ENCODE results near the gene C11orf24. TPM values are rescaled to one million over a fixed set of nuclear protein-coding genes. Genes with fewer than 3 reads are reported as not detected.

Gene C11orf24
- total and polyA plus RNA-seq, 10 of the 15 experiments (the other 5 are each of a cell fraction or from before 2014, with no cell fraction given), result 4.3 to 104 (median 41.4) TPM

- TF ChIP-seq CTCF (IDR thresholded peaks at IDR 0.05 in 2 of 3, conservative IDR thresholded peaks at IDR 0.05 in 1 of 3; ENCODE audit: control insufficient read depth in 2 of 3, extremely low read depth in 1 of 3, insufficient read depth in 1 of 3, low read depth in 3 of 3, low read length in 3 of 3), result no peak
- TF ChIP-seq HDAC2 (IDR thresholded peaks at IDR 0.05), result no peak
- TF ChIP-seq RBBP5 (conservative IDR thresholded peaks at IDR 0.05), result no peak
- TF ChIP-seq ZNF384 (IDR thresholded peaks at IDR 0.05; ENCODE audit: borderline replicate concordance, low read depth, low read length), result no peak
- peak; percentile 32; the same call in 1 of the 2 replicates for TF ChIP-seq PKNOX1 (IDR thresholded peaks at IDR 0.05)
- no peak for TF ChIP-seq USF2 (IDR thresholded peaks at IDR 0.05; ENCODE audit: borderline replicate concordance, low read depth, low read length)
- no peak for TF ChIP-seq ATF3 (IDR thresholded peaks at IDR 0.05; ENCODE audit: borderline replicate concordance, extremely low read depth, low read depth, low read length)
- TF ChIP-seq WRNIP1 (IDR thresholded peaks at IDR 0.05; ENCODE audit: borderline replicate concordance, low read depth, low read length), result no peak
- no peak for TF ChIP-seq E2F4 (IDR thresholded peaks at IDR 0.05; ENCODE audit: low read depth, low read length)
- no peak for TF ChIP-seq ZNF24 (IDR thresholded peaks at IDR 0.05)
- no peak for TF ChIP-seq KDM1A (IDR thresholded peaks at IDR 0.05; ENCODE audit: borderline replicate concordance)
- TF ChIP-seq IKZF1 (conservative IDR thresholded peaks at IDR 0.05), result peak; percentile 85
- TF ChIP-seq SREBF2 (IDR thresholded peaks at IDR 0.05; ENCODE audit: low read length), result no peak
- no peak for TF ChIP-seq USF1 (IDR thresholded peaks at IDR 0.05; ENCODE audit: borderline replicate concordance, extremely low read length, insufficient read depth, low read depth, low read length)
- TF ChIP-seq NFYA (IDR thresholded peaks at IDR 0.05; ENCODE audit: borderline replicate concordance, low read depth, low read length), result no peak
- no peak for TF ChIP-seq MAX (IDR thresholded peaks at IDR 0.05; ENCODE audit: low read depth, low read length)
- TF ChIP-seq CBX5 (IDR thresholded peaks at IDR 0.05; ENCODE audit: low read depth), result no peak
- TF ChIP-seq MEF2A (IDR thresholded peaks at IDR 0.05; ENCODE audit: insufficient read depth, low read depth, low read length), result 0 out of 2 replicates have a peak, but pooled peaks have one; percentile 52
Measured at GRCh38 chr11:68282141-68282860, 10.5 kb upstream of the C11orf24 start (continued).
